DMS 273 treated with DMSO at 0.1 percent for 48 hours (cell line): ENCODE data around the gene ATG9B.
"Not testable (repeated sequence)": the region's sequence is repeated elsewhere in the genome, so short reads cannot be mapped to it uniquely, and the experiment has no call there.

ENCODE experiments used
- DNase-seq: peaks from one replicate; lab custom pipeline; 2025; lab: John Stamatoyannopoulos, UW

Gene ATG9B

GRCh38 chr7:151058781-151059366 is 34.6 kb upstream of the ATG9B start:
- no peak for DNase-seq

GRCh38 chr7:151057989-151058780 is 33.9 kb upstream of the ATG9B start:
- DNase-seq, result peak; percentile 99

GRCh38 chr7:151057506-151057988 is 33.3 kb upstream of the ATG9B start, which contains the start of gene CDK5:
Gene CDK5, minus strand, starts transcription at chr7:151057897. Its CDS starts 49 bp downstream, at chr7:151057848.
- no peak for DNase-seq

GRCh38 chr7:151056666-151057505 is 32.6 kb upstream of the ATG9B start:
- no peak for DNase-seq

- DNase-seq, result no peak
These were observed 32.0 kb upstream of the ATG9B start for GRCh38 chr7:151056283-151056665.

GRCh38 chr7:151053751-151054150 is 29.5 kb upstream of the ATG9B start:
- no peak for DNase-seq

GRCh38 chr7:151053096-151053495 is 28.8 kb upstream of the ATG9B start:
- no peak for DNase-seq

- DNase-seq, result no peak
These were observed 26.8 kb upstream of the ATG9B start for GRCh38 chr7:151051108-151051507.

GRCh38 chr7:151048911-151049463 is 24.7 kb upstream of the ATG9B start:
- DNase-seq, result no peak

- DNase-seq, result no peak
These were observed 23.9 kb upstream of the ATG9B start, which contains the start of gene ASIC3 for GRCh38 chr7:151047976-151048815. Gene ASIC3, plus strand, starts transcription at chr7:151048531. Its CDS starts 355 bp downstream, at chr7:151048886.

GRCh38 chr7:151046603-151047573 is 22.6 kb upstream of the ATG9B start:
- DNase-seq, result peak; percentile 50

- DNase-seq, result no peak
These were observed 21.7 kb upstream of the ATG9B start for GRCh38 chr7:151045967-151046366.

GRCh38 chr7:151045262-151045661 is 21.0 kb upstream of the ATG9B start:
- peak; percentile 46 for DNase-seq

GRCh38 chr7:151043959-151044358 is 19.7 kb upstream of the ATG9B start:
- DNase-seq, result no peak

GRCh38 chr7:151043449-151043848 is 19.2 kb upstream of the ATG9B start:
- DNase-seq, result not testable (repeated sequence)

GRCh38 chr7:151040616-151041375 is 16.5 kb upstream of the ATG9B start:
- DNase-seq, result no peak

- DNase-seq, result no peak
These were observed 15.7 kb upstream of the ATG9B start for GRCh38 chr7:151039850-151040548.
